K562 (cell line): Measurements from ENCODE around the gene KPNB1. TPM values are rescaled to one million over a fixed set of nuclear protein-coding genes. Genes with fewer than 3 reads are reported as not detected.

Experiments
- BRF1 ChIP-seq: IDR thresholded peaks from 3 replicates; pipeline ENCODE4 v1.6.1; 2011; ENCODE audit warnings: borderline replicate concordance, mild to moderate bottlenecking; ENCODE audit not compliant: insufficient read length; ENCODE audit errors: extremely low read depth
- CBX5 ChIP-seq: IDR thresholded peaks from 2 replicates; pipeline ENCODE4 v1.6.1; 2014; ENCODE audit warnings: low read depth, borderline replicate concordance
- E2F1 ChIP-seq: sonication (generic); formaldehyde crosslinking; IDR thresholded peaks from 2 replicates; pipeline ENCODE4 v1.8.1; 2023; ENCODE audit warnings: mild to moderate bottlenecking, missing genetic modification reagents, moderate library complexity
- IFI16 ChIP-seq: fragments of 250-450 bp; sonication (Bioruptor Pico); IDR thresholded peaks from 2 replicates; pipeline ENCODE4 v2.1.2; 2022; ENCODE audit warnings: mild to moderate bottlenecking, inconsistent platforms
- KAT2B ChIP-seq: IDR thresholded peaks from one replicate; pipeline ENCODE4 v1.6.1; 2012; ENCODE audit warnings: low read depth, mild to moderate bottlenecking, control low read depth, inconsistent platforms, low read length, moderate library complexity
- MGA ChIP-seq: fragments of 450-650 bp; IDR thresholded peaks from 2 replicates; pipeline ENCODE4 v1.6.1; 2016; ENCODE audit warnings: mild to moderate bottlenecking, moderate library complexity
- SAP30 ChIP-seq: fragments of 200-600 bp; sonication (generic); IDR thresholded peaks from 2 replicates; pipeline ENCODE4 v1.6.1; 2012; ENCODE audit warnings: borderline replicate concordance, low read depth, mild to moderate bottlenecking, moderate library complexity, low read length, control low read depth, inconsistent platforms; ENCODE audit not compliant: insufficient read depth, poor library complexity, severe bottlenecking
- SMARCC2 ChIP-seq: fragments of 450-650 bp; IDR thresholded peaks from 2 replicates; pipeline ENCODE4 v1.6.1; 2017; ENCODE audit warnings: antibody characterized with exemption, moderate library complexity, mild to moderate bottlenecking, low read depth
- SP1 ChIP-seq: sonication (generic); formaldehyde crosslinking; IDR thresholded peaks from 2 replicates; pipeline ENCODE4 v1.8.1; 2022; ENCODE audit warnings: mild to moderate bottlenecking, missing genetic modification reagents
- TCF7L2 ChIP-seq: fragments of 150-350 bp; IDR thresholded peaks from 2 replicates; pipeline ENCODE4 v1.6.1; 2016; ENCODE audit warnings: low read depth, mild to moderate bottlenecking, low read length, moderate library complexity
- XRCC5 ChIP-seq: fragments of 200-400 bp; formaldehyde crosslinking; IDR thresholded peaks from 2 replicates; pipeline ENCODE4 v1.6.1; 2017; ENCODE audit warnings: low read depth, mild to moderate bottlenecking, low read length
- ZNF224 ChIP-seq: sonication (generic); formaldehyde crosslinking; IDR thresholded peaks from 2 replicates; pipeline ENCODE4 v1.8.0; 2022; ENCODE audit warnings: mild to moderate bottlenecking, missing genetic modification reagents
- ZNF263 ChIP-seq: sonication (generic); formaldehyde crosslinking; IDR thresholded peaks from 2 replicates; pipeline ENCODE4 v1.8.0; 2022; ENCODE audit warnings: mild to moderate bottlenecking, missing genetic modification reagents, borderline replicate concordance
- ZNF384 ChIP-seq: IDR thresholded peaks from 2 replicates; pipeline ENCODE4 v1.6.1; 2012; ENCODE audit warnings: low read depth, low read length, improper control_type of control experiment
- ZNF644 ChIP-seq: fragments of 200-800 bp; sonication (Bioruptor generic); IDR thresholded peaks from 2 replicates; pipeline ENCODE4 v1.6.1; 2016; ENCODE audit warnings: low read depth, missing genetic modification characterization, missing compliant biosample characterization
- polyA plus RNA-seq, 8 experiments: library from polyadenylated mRNA; depleted of rRNA in 4 of 8; stranded (reverse) in 5 of 8; unstranded in 3 of 8; fragments of >200 nt; fragmentation: Nextera tagmentation in 2 of 8; fragmentation: Illumina TruSeq in 1 of 8; extraction: Ambion mirVana in 2 of 8; extraction: Trizol in 1 of 8; gene quantifications; 2 replicates each; pipeline versions ENCODE4 v1.2.1 to v1.2.3, GENCODE V29; 2011 to 2014; ENCODE audit warnings: inconsistent platforms in 1 of 8, missing spikeins in 1 of 8
- total RNA-seq, 7 experiments: library from RNA; depleted of rRNA in 6 of 7; stranded (reverse); fragments of >200 nt in 6 of 7; fragmentation: Illumina TruSeq in 2 of 7; extraction: Trizol in 2 of 7; gene quantifications; 2 replicates each; pipeline versions ENCODE4 v1.2.1 to v1.2.3, GENCODE V29; 2011 to 2021; ENCODE audit warnings: low replicate concordance in 1 of 7

Gene KPNB1
- total and polyA plus RNA-seq, 9 of the 15 experiments (the other 6 are each of a cell fraction or from before 2014, with no cell fraction given): 154 to 622 (median 354) TPM

DNA sequence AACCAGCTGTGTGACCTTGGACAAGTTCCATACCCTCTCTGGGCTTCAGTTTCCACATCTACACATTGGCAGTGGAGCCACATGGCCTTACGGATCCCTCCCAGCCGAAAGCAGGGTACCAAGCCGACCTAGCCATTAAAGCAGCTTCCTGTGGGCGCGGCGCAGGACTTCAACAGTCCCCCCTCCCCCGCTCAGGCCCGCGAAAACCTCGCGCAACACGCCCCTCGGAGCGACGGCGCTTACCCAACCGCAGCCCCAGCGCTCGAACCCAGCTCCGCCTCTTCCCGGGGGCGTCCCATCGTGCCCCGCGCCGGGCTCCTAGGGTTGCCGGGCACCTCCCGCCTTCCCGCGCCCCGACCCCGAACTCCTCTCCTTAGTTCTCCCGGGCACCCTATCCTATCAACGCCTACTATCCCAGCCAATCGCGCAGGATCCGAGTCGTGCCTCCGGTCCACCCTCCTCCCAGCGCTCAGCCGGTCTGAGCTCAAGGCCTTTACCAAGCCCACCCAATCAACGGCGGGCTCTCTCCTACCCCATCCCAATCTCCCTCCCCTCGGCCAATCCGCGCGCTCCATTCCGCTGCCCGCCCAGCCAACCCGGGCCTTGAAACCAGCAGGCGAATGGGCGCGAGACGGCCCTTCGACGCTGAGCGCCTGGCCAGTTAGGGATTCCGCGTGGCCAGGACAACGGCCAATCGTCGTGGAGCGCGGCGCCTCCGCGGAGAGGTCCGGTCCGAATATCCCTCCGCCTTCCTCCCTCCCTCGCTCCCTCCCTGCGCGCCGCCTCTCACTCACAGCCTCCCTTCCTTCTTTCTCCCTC, at the start of gene KPNB1 (continued):
- TF ChIP-seq MGA (peak; percentile 99), ZNF224 (CRISPR knock-in tag) (no peak), SP1 (CRISPR knock-in tag) (peak; percentile 91), E2F1 (CRISPR knock-in tag) (peak; percentile 91), ZNF384 (no peak; the same call in 1 of the 2 replicates), KAT2B (no peak), BRF1 (no peak), IFI16 (no peak), TCF7L2 (no peak), ZNF263 (CRISPR knock-in tag) (peak; percentile 81), ZNF644 (tag) (no peak; the same call in 1 of the 2 replicates), CBX5 (peak; percentile 64; the same call in 1 of the 2 replicates), SMARCC2 (no peak), SAP30 (peak; percentile 37), XRCC5 (peak; percentile 90)
